Natural killer cell (primary cell): ENCODE results near the gene VPS18. TPM values are rescaled to one million over a fixed set of nuclear protein-coding genes. Genes with fewer than 3 reads are reported as not detected.

Experiments used
- ATAC-seq, 3 donors: fragments of 150-1000 bp in 2 of 3; fragments of 200-7000 bp in 1 of 3; cut with Tn5 transposase; 1 replicate in 1 of 3; 2 replicates in 2 of 3; pipeline ENCODE4 v1.10.0; 2021; ENCODE audit warnings: mild to moderate bottlenecking in 2 of 3, moderate library complexity in 2 of 3
- DNase-seq, 2 donors: peaks; one replicate each; pipeline versions ENCODE4 v3.0.0 to v3.0.0-alpha.2; 2013 to 2021; ENCODE audit warnings: mixed read lengths in 1 of 2
- H3K27ac ChIP-seq: one replicate; pipeline ENCODE4 v1.5.1; 2013; ENCODE audit warnings: mild to moderate bottlenecking, low read length
- H3K27me3 ChIP-seq: one replicate; pipeline ENCODE4 v1.6.1; 2013; ENCODE audit warnings: low read length; ENCODE audit not compliant: control insufficient read depth, insufficient read depth
- H3K36me3 ChIP-seq: one replicate; pipeline ENCODE4 v1.6.1; 2013; ENCODE audit warnings: low read length; ENCODE audit not compliant: control insufficient read depth, insufficient read depth
- H3K4me1 ChIP-seq: one replicate; pipeline ENCODE4 v1.6.1; 2013; ENCODE audit warnings: low read length; ENCODE audit not compliant: control insufficient read depth, insufficient read depth
- H3K4me3 ChIP-seq: one replicate; pipeline ENCODE4 v1.5.1; 2013; ENCODE audit warnings: low read length
- H3K9me3 ChIP-seq: one replicate; pipeline ENCODE4 v1.6.1; 2013; ENCODE audit warnings: low read length; ENCODE audit not compliant: control insufficient read depth, insufficient read depth
- H3K27ac Mint-ChIP-seq, 2 donors: one replicate each; pipeline ENCODE4 v1.8.0; 2022; ENCODE audit warnings: mild to moderate bottlenecking in 2 of 2, mixed read lengths in 2 of 2, moderate library complexity in 1 of 2
- H3K27me3 Mint-ChIP-seq, 2 donors: one replicate each; pipeline ENCODE4 v1.8.0; 2022; ENCODE audit warnings: low read depth in 2 of 2, mixed read lengths in 2 of 2
- H3K36me3 Mint-ChIP-seq: one replicate; pipeline ENCODE4 v1.8.0; 2022; ENCODE audit warnings: mixed read lengths
- H3K4me1 Mint-ChIP-seq, 2 donors: one replicate each; pipeline ENCODE4 v1.8.0; 2022; ENCODE audit warnings: mixed read lengths in 2 of 2
- H3K4me3 Mint-ChIP-seq: one replicate; pipeline ENCODE4 v1.8.0; 2022; ENCODE audit warnings: mild to moderate bottlenecking, moderate library complexity, mixed read lengths
- H3K9me3 Mint-ChIP-seq, 2 donors: one replicate each; pipeline ENCODE4 v1.8.0; 2022; ENCODE audit warnings: mixed read lengths in 2 of 2
- WGBS: methylation state at CpG from one replicate; pipeline ENCODE4 v1.1.7; 2013; ENCODE audit warnings: missing lambda C conversion rate; ENCODE audit not compliant: insufficient coverage; 5-methylcytosine and 5-hydroxymethylcytosine counted together
- intact Hi-C: fragments of 100-400 bp; cut with micrococcal nuclease; formaldehyde crosslinking; loops from one replicate; pipeline ENCODE4 v1.14.2; 2022
- total RNA-seq, 4 donors: library from RNA; stranded (reverse); fragments of 120-200 nt in 1 of 4; gene quantifications; one replicate each; pipeline versions ENCODE4 v1.2.3 to v1.2.4, GENCODE V29; 2013 to 2022
- TF ChIP-seq, protein P1 (sequence below): fragments of 200-600 bp; IDR thresholded peaks from one replicate; pipeline ENCODE4 v1.8.0; 2022; ENCODE audit warnings: antibody characterized with exemption

Gene VPS18
- total RNA-seq, 3 donors from 2014 or later (not counting 1 experiment from before 2014, with no cell fraction given) = 30.8 to 35.6 (median 34.1) TPM

DNA sequence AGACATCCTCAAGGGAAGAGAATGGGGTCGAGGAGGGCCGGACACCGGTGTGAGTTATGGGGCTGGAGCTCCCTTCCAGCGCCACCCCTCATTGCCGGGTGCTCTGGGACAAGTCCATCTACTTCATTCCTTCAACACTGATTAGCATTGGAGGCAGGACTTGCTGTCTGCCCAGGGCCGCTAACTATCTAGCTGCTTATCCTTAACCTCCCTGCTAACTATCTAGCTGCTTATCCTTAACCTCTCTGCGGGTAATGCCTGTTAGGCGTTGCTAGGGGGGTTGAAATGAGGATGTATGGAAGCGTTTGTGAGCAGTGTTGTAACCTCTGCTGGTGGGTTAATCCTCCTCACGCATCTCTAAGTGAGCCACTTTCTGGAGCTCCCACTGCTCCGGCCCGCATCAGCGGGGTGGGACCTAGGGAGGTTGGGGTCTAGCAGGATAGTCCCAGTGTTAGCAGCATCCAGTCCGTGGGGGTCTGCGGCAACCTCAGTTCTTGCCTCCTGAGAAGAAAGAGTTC, 48.1 kb downstream of the VPS18 start:
- 26% methylated on average over 13 of the region's 15 CpGs for WGBS
- H3K27ac ChIP-seq = peak overlapping the region; percentile 36
- intact Hi-C loops = no loop called here
- peak in 1 of 3 donors; percentile 6 for ATAC-seq
- no peaks in the 10 kb centered on the region for H3K27me3 ChIP-seq
- Mint-ChIP-seq H3K4me3 (peak overlapping the region; percentile 84), H3K27ac (peak overlapping the region in 1 of 2 donors; percentile 77), H3K4me1 (peaks cover 12 to 31% of the 10 kb centered on the region in 2 donors), H3K27me3 (peaks cover 0 to 6% of the 10 kb centered on the region in 2 donors), H3K36me3 (no peaks in the 10 kb centered on the region), H3K9me3 (no peaks in the 10 kb centered on the region)
- H3K9me3 ChIP-seq = no peaks in the 10 kb centered on the region
- H3K4me1 ChIP-seq = peaks cover 29% of the 10 kb centered on the region
- TF ChIP-seq, protein P1, sequence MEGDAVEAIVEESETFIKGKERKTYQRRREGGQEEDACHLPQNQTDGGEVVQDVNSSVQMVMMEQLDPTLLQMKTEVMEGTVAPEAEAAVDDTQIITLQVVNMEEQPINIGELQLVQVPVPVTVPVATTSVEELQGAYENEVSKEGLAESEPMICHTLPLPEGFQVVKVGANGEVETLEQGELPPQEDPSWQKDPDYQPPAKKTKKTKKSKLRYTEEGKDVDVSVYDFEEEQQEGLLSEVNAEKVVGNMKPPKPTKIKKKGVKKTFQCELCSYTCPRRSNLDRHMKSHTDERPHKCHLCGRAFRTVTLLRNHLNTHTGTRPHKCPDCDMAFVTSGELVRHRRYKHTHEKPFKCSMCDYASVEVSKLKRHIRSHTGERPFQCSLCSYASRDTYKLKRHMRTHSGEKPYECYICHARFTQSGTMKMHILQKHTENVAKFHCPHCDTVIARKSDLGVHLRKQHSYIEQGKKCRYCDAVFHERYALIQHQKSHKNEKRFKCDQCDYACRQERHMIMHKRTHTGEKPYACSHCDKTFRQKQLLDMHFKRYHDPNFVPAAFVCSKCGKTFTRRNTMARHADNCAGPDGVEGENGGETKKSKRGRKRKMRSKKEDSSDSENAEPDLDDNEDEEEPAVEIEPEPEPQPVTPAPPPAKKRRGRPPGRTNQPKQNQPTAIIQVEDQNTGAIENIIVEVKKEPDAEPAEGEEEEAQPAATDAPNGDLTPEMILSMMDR = no peak
- peak overlapping the region; percentile 81 for H3K4me3 ChIP-seq
- no peaks in the 10 kb centered on the region for H3K36me3 ChIP-seq
- peak in 1 of 2 donors; percentile 47 for DNase-seq

GRCh38 chr15:40942878-40943277, 48.6 kb downstream of the VPS18 start:
- Mint-ChIP-seq H3K4me3 (peak overlapping the region; percentile 84), H3K36me3 (no peaks in the 10 kb centered on the region), H3K27me3 (peaks cover 5 to 6% of the 10 kb centered on the region in 2 donors), H3K4me1 (peaks cover 12 to 31% of the 10 kb centered on the region in 2 donors), H3K27ac (peak overlapping the region in 1 of 2 donors; percentile 77), H3K9me3 (no peaks in the 10 kb centered on the region)
- TF ChIP-seq, protein P1 = no peak
- ATAC-seq (no peak), DNase-seq (no peak)
- 77% methylated on average over 12 of the region's 12 CpGs for WGBS
- Histone ChIP-seq H3K27me3 (no peaks in the 10 kb centered on the region), H3K9me3 (no peaks in the 10 kb centered on the region), H3K4me1 (peaks cover 29% of the 10 kb centered on the region), H3K27ac (no peak overlapping the region), H3K4me3 (peak overlapping the region; percentile 81), H3K36me3 (no peaks in the 10 kb centered on the region)
- intact Hi-C loops = no loop called here

DNA sequence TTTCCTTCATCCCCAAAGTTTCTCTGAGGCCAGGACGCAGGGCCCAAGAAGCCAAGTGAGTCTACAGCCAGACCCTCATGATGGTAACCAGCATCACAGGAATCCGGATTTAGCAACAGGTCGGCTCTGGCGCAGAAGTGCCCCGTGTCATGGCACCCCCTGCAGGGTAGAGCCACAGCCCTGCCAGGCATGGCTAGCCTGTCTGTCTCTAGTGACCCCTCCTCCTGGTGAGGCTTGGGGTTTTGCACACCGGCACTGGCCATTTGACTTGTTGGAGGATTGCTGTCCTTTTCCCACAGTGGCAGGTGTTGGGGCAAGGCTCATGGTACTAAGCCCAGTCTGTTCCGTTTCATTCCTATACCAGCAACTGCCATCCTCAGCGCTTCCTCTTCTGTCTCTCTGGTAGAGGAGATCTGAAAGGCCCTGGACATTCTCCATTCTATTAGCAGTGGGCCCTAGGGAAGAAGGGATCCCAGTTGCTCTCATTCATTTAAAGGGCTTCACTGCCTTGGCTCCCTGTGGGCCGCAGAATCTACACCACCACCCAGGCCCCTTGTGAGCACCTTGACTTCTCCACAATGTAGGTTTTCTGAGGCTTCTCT, 49.6 kb downstream of the VPS18 start:
- Histone ChIP-seq H3K9me3 (no peaks in the 10 kb centered on the region), H3K36me3 (no peaks in the 10 kb centered on the region), H3K4me1 (peaks cover 29% of the 10 kb centered on the region), H3K4me3 (no peak overlapping the region), H3K27me3 (no peaks in the 10 kb centered on the region), H3K27ac (no peak overlapping the region)
- Mint-ChIP-seq H3K27ac (peak overlapping the region in 1 of 2 donors; percentile 43), H3K4me3 (peak overlapping the region; percentile 47), H3K9me3 (no peaks in the 10 kb centered on the region), H3K36me3 (no peaks in the 10 kb centered on the region), H3K4me1 (peaks cover 12 to 31% of the 10 kb centered on the region in 2 donors), H3K27me3 (peaks cover 6 to 8% of the 10 kb centered on the region in 2 donors)
- TF ChIP-seq, protein P1 = no peak
- DNase-seq (no peak), ATAC-seq (no peak)
- WGBS = 96% methylated on average over 7 of the region's 9 CpGs
- intact Hi-C loops = no loop called here
